HG03442 (cell line): ENCODE results near the gene CRYL1.
"Not testable (repeated sequence)": the region's sequence is repeated elsewhere in the genome, so short reads cannot be mapped to it uniquely, and the experiment has no call there.

Source experiments
- ATAC-seq: cut with Tn5 transposase; IDR thresholded peaks from one replicate; pipeline ENCODE4 v1.9.1; 2021; ENCODE audit warnings: mild to moderate bottlenecking, moderate library complexity; ENCODE audit not compliant: unreplicated experiment

The CRYL1 gene

DNA sequence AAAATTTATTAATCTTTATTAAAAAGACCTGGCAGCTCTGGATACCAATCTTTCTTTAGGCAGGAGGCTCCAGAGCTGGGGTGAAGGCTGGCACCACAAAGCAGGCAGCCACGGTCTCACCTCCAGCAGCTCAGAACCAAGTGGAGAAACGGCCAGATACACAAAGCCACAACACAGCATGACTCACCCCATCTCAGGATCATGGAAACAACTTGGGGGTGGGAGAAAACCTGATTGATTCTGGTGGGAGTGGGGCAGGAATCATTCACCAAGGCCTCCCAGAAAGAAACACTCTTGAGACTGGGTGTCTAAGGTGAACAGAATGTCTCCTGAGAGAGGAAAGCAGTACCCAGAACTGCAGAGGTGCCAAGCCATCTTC is 64.2 kb downstream of the CRYL1 start:
- ATAC-seq: no peak

DNA sequence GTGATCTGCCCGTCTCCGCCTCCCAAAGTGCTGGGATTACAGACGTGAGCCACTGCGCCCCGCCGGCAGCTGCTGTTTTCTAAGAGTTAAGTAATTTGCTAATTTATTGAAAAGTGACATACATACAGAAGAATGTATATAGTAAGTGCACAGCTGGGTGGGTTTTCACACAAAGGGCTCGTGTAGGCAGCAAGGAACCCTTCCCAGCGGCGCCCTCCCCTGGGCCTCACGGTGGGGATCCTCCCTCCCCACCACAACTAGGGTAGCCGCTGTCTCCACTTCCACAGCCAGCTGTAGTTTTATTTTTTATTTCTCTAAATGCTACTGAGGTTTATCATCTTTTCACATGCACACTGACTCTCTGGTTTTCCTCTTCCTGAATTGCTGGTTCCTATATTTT is 64.9 kb downstream of the CRYL1 start:
- ATAC-seq: no peak

- ATAC-seq: no peak
Observed at GRCh38 chr13:20457670-20458069, 68.0 kb downstream of the CRYL1 start.

- no peak for ATAC-seq
Observed at GRCh38 chr13:20456737-20457136, 68.9 kb downstream of the CRYL1 start.

GRCh38 chr13:20451397-20451796 is 74.3 kb downstream of the CRYL1 start:
- no peak for ATAC-seq

DNA sequence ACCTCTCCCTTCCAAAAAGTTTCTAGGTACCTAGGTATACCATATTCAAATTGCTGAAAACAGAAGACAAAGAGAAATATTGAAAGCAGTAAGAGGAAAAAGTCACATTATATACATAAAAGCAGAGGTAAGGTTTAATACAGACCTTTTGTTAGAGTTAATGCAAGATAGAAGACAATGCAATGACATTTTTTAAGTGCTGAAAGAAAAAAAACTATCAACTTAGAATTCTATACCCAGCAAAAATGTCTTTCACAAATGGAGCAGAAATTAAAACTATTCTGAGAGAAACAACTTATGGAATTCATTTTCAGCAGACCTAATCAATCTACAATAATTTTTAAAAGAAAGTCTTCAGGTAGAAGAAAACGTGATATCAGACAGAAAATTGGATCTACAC is 77.2 kb downstream of the CRYL1 start:
- ATAC-seq: no peak

DNA sequence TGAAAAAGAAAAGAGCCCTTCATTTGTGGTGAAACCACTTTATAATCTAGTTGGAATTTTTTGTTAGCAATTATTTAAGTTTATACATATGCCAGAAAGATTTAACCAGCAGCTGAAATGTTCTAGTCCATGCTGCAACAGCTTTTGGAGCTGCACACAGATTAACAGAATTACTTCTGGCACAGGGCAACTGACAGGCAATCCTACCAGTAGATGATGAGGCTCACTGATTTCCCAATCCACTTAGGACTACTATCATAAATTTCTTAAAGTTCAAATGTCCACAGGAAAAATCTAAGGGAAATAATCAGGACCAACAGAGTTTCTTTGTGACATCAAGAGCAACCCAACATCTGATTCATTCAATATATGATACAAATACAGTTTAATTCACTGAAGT is 78.8 kb downstream of the CRYL1 start:
- no peak for ATAC-seq

GRCh38 chr13:20446405-20446804 is 79.3 kb downstream of the CRYL1 start:
- ATAC-seq: no peak

GRCh38 chr13:20442798-20443381 is 82.8 kb downstream of the CRYL1 start:
- no peak for ATAC-seq

DNA sequence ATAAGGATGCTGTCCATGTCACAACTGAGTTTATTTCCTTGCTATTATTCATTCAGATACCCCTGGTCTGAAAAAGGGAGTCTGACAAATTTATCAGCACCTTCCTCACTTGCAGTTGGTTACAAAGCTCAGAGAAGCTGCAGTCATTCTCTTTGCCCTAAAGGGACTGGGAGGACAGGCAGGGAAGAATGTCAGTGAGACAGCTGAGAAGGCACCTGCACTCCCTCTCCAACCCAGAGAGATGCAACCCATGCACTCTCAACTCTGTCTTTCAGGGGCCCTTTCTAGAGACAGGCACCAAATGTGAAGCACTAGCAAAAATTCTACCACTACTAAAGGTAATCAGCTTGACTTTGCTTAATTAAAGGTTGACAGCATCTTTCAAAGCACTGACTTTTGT is 83.3 kb downstream of the CRYL1 start:
- no peak for ATAC-seq

DNA sequence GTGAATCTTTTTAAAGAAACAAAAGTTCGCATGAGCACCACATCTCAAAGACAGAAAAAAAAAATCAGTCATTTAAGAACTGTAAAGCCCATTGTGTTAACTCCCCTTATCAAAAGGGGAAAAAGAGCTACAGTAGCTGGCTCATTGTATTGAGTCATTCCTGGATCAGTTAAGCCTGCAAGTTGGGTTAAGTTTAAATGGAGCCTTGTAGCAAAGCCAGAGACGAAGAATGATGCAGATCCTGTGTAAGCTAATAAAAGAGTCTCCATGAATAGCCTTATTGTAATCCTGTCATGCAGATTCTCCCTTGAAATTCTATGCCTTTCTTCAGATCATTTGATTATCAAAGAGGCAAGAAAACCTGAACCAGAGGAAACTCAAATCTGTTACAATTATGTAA is 83.8 kb downstream of the CRYL1 start:
- ATAC-seq: no peak

DNA sequence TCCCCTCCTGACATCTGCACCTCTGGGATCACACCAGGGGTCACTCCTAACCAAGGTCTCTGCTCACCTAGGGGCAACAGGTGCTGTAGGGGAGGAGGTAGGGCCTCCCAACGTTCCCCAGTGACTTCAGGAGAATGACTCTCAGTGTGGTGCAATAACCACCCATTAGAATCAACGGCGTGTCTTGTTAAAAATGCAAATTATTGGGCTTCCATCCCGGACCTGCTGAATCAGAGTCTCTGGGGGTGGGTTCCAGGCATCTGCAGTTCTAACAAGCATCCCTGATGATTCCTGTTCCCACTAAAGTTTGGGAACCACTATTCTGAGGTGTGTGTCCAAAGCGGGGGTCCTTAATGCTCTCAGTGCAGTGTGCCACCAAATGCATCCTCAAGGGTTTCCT is 84.6 kb downstream of the CRYL1 start:
- no peak for ATAC-seq

DNA sequence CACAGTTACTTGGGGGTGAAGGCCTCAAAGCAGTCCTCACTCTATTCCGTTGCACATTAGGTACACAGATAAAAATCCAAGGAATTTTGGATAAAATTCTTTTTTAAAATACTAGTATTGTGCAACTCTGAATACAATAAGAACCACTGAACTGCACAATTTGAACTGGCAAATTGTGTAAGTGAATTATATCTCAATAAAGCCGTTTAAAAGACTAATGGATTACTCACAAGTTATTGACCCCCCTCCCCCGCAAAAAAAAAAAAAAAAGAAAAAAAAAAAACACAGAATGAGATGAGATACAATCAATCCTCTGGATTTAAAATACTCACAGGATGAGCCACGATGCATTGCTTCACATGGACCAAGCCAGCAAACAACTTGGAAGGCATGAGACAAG is 86.4 kb downstream of the CRYL1 start:
- ATAC-seq: no peak

DNA sequence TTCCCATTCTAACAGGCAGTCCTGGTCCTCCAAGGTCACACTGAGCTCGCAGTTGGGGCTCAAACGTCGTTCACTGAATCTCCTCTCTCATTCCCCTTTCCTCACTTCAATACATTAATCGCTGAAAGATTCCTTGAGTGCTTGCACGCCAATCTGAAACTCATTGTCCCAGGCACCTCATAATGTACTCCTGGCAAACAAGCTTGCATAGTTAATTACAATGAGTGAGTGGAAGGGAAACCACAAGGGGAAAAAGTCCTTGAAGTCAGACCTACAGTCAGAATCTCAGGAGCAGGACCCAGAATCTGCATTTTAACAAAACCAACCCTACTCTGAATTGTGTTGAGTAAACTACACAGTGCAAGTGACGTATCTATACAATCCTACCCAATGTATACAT is 86.9 kb downstream of the CRYL1 start:
- ATAC-seq: no peak

GRCh38 chr13:20436505-20436904 is 89.2 kb downstream of the CRYL1 start:
- no peak for ATAC-seq

DNA sequence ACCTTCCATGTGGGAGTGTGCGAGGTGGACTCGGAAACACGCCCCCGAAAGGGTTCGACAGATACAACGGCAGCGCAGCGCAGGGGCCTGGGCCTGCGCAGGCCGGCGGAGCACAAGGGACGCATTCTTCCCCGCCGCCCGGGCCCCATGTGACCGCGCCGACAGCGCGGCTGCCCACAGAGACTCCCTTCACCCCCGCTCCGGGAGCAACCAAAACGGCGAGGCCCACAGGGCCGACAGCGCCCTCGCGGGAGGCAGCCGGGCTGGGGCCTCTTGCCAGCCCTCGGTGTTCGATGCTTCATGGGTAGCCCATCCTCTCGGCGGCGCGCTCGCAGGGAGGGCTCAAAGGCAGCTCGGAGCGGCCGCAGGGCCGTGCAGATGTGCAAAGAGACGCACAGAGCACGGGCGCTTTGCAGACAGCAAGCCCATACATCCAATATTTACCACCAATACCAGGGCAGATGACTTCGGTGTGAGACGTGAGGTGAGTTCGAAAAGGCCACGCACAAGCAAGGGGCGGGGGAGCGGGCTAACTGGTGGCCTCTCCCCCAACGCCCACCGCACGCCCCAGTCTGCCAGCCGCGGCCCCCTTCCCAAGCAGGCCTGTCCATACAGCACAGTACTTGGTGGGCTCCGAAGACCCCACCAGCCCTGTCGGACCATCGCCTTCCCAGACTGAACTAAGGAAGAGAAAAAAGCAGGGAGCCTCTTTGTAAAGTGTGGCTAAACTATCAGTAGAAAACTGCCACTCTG is 89.9 kb downstream of the CRYL1 start:
- ATAC-seq: no peak

- ATAC-seq: not testable (repeated sequence)
Observed at GRCh38 chr13:20434210-20434609, 91.4 kb downstream of the CRYL1 start.

DNA sequence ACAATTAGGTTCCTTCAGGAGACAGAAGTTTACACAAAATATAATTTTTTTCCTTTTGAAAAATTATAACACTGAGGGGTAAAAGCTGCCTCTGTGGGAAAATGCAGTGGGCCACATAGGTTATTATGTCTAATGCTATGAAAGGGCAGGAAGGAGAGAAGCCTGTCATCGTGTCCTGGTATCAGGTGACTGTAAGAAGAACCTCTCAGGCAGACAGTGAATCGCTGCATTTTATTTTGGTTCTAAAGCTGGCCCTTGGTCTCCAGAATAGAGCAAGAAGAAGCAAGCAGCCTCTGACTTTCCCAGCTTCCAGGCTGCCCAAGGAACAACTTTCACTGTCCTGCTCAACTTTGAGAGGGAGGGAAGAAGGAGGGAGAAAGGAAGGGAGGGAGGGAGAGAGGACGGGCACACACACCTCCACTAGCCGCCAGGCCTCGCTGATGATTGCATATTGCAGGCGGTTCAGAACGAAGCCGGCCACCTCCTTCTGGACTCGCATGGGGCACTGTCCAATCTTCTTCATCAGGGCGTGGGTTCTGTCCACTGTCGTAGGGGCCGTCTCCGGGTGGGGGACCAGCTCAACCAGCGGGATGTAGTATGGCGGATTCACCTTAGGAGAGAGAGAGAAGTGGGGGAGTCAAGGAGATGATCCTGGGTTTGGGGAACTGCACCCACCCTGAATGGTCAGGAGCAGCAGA is 93.8 kb downstream of the CRYL1 start:
- no peak for ATAC-seq

GRCh38 chr13:20431080-20431479 is 94.6 kb downstream of the CRYL1 start:
- no peak for ATAC-seq

GRCh38 chr13:20430296-20430695 is 95.4 kb downstream of the CRYL1 start:
- ATAC-seq: no peak

DNA sequence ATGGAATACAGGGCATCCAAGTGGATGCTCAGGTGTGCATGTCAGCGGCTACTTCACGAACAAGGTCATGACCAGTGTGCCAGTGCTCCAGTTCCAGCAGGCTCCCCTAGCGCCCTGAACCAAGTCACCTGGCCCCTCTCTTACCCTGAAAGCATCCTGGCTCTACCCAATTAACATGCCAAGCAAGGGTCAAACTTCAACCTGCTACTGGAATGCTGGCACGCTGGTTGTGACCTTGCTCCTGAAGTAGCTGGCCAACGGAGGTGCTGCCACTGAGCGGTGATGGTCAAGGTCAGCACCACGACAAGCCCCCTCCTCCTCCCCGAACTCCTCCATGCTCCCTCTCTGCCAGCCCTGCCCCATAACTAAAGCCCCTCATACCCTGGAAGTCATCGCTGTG is 96.0 kb downstream of the CRYL1 start:
- no peak for ATAC-seq
